IPS-18c (cell line): ENCODE data around the gene ITGB3BP.

Experiments used
- H3K4me3 ChIP-seq: 2 replicates; pipeline ENCODE4 v1.7.0; 2013; ENCODE audit warnings: low read depth, mild to moderate bottlenecking, low read length, moderate library complexity; ENCODE audit not compliant: insufficient read depth
- H3K9me3 ChIP-seq: one replicate; pipeline ENCODE4 v1.6.1; 2013; ENCODE audit warnings: mild to moderate bottlenecking, low read length, moderate library complexity; ENCODE audit not compliant: control insufficient read depth, insufficient read depth

The ITGB3BP gene

DNA sequence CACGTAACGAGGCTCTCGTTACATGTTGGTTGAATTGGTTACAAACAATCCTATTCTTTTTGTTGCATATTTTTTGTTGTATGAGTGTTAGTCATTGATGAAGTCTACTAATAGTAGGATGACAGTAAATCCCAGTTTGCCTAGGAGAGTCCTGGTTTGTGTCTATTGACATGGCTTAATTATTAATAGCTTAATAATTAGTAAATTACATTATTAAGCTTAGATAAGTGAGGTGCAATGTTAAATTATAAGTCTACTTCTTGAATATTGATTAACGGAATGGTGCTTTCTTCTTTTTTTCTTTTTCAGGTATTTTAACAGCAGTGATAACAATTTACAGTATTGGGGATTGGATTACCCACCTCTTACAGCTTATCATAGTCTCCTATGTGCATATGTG, 121.1 kb downstream of the ITGB3BP start:
- H3K9me3 ChIP-seq, result no peaks in the 10 kb centered on the region
- no peak overlapping the region for H3K4me3 ChIP-seq
